Transverse colon (tissue), 4 donors: ENCODE data around the gene INTS7.

ENCODE experiments used
- CTCF ChIP-seq, 5 experiments: fragments of 200-600 bp in 3 of 5; fragments of 450-650 bp in 2 of 5; sonication (generic) in 3 of 5; IDR thresholded peaks; 1 replicate in 2 of 5; 2 replicates in 3 of 5; pipeline ENCODE4 v1.5.1; 2016 to 2017; ENCODE audit warnings: antibody characterized with exemption in 5 of 5, inconsistent platforms in 3 of 5, mild to moderate bottlenecking in 2 of 5, moderate library complexity in 1 of 5
- EP300 ChIP-seq: sonication (generic); formaldehyde crosslinking; IDR thresholded peaks from one replicate; pipeline ENCODE4 v1.6.1; 2017; ENCODE audit warnings: antibody characterized with exemption, low read depth
- POLR2A ChIP-seq: fragments of 450-650 bp; IDR thresholded peaks from one replicate; pipeline ENCODE4 v1.6.1; 2016; ENCODE audit warnings: antibody characterized with exemption, mild to moderate bottlenecking, moderate library complexity
- POLR2AphosphoS5 ChIP-seq, 3 donors: sonication (generic); formaldehyde crosslinking; IDR thresholded peaks; one replicate each; pipeline ENCODE4 v1.6.1; 2016; ENCODE audit warnings: antibody characterized with exemption in 3 of 3

GRCh38 chr1:211918843-211919414 is 116.4 kb downstream of the INTS7 start:
- no peak for TF ChIP-seq POLR2AphosphoS5 (IDR thresholded peaks at IDR 0.05)
- no peak for TF ChIP-seq CTCF (IDR thresholded peaks at IDR 0.05)
- no peak for TF ChIP-seq POLR2A
- no peak for TF ChIP-seq EP300
